B cell (primary cell): ENCODE results near the gene TMEM232.

Source experiments
- CTCF ChIP-seq: fragments of 200-600 bp; IDR thresholded peaks from one replicate; pipeline ENCODE4 v1.8.0; 2022; ENCODE audit warnings: antibody characterized with exemption, mild to moderate bottlenecking
- EZH2 ChIP-seq: IDR thresholded peaks from 2 replicates; pipeline ENCODE4 v1.6.1; 2012; ENCODE audit warnings: borderline replicate concordance, low read depth, mild to moderate bottlenecking, moderate library complexity, low read length; ENCODE audit not compliant: insufficient read depth, poor library complexity, severe bottlenecking

- TF ChIP-seq CTCF: no peak
- no peak for TF ChIP-seq EZH2
Observed at GRCh38 chr5:110681109-110681508, 45.4 kb downstream of the TMEM232 start.
